NB4 (cell line): Measurements from ENCODE around the gene ARSK.

Source experiments
- DNase-seq: peaks from one replicate; pipeline ENCODE4 v3.0.0; 2010; ENCODE audit warnings: low read depth
- H3K4me3 ChIP-seq: one replicate; pipeline ENCODE4 v1.5.1; 2011; ENCODE audit warnings: mild to moderate bottlenecking, low read depth, low read length, moderate library complexity
- MYC ChIP-seq: IDR thresholded peaks from 2 replicates; pipeline ENCODE4 v1.6.1; 2011; ENCODE audit warnings: low read depth, low read length
- POLR2A ChIP-seq: IDR thresholded peaks from 2 replicates; pipeline ENCODE4 v1.6.1; 2011; ENCODE audit warnings: mild to moderate bottlenecking; ENCODE audit not compliant: insufficient read length; ENCODE audit errors: extremely low read depth
- TF ChIP-seq, protein P1 (sequence below): IDR thresholded peaks from 2 replicates; pipeline ENCODE4 v1.6.1; 2011; ENCODE audit warnings: low read depth, low read length
- TF ChIP-seq, protein P2 (sequence below): IDR thresholded peaks from one replicate; pipeline ENCODE4 v1.5.1; 2012; ENCODE audit warnings: low read depth, low read length

ARSK gene

DNA sequence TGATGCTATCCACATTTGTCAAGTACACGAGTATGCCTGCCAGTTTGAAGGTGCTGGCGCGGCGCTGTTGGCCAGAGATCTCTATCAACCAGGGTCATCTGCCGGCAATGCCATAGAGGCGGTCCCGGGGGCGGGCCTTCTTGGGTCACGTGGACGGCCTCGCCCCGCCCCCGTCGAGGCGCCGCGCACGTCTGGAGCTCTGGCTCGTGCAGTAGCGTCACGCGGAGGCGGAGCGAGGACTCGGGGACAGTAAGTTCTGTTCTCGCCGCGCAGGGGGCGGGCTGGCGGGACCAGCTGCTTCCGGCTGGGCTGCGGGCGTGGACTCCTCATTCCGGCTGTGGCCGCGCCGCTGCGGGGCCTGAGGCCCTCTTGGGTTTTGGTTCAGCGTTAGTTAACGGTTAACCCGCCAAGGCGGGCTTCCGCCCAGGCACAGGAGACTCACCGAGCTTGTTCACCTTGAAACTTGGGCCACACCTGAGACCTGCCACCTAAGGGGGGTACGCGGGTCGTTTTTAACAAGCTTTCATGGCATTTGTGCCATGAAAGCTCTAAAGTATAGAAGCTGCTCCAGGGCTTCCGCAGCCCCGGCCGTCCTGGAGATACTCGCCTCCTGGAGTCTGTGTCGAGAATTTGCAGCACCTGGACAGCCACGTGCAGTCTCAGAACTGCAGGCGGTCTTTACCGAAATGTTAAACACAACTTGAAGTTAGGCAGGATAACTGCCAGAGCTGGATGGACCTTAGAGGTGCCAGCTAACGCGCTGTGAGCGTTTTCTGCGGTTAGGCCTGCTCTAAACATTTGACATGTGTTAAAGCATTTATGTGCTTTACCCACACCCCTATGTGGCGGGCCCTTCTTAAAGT, 91.9 kb downstream of the ARSK start, which contains the start of gene RFESD:
TSS of gene RFESD (plus strand) at position 209 of the 863 bp plus-strand sequence. CDS start 5,495 bp downstream, outside the sequence.
- TF ChIP-seq, protein P1, sequence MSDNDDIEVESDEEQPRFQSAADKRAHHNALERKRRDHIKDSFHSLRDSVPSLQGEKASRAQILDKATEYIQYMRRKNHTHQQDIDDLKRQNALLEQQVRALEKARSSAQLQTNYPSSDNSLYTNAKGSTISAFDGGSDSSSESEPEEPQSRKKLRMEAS: peak; percentile 98
- peak; percentile 83 for TF ChIP-seq POLR2A
- TF ChIP-seq MYC: peak; percentile 82
- TF ChIP-seq, protein P2, sequence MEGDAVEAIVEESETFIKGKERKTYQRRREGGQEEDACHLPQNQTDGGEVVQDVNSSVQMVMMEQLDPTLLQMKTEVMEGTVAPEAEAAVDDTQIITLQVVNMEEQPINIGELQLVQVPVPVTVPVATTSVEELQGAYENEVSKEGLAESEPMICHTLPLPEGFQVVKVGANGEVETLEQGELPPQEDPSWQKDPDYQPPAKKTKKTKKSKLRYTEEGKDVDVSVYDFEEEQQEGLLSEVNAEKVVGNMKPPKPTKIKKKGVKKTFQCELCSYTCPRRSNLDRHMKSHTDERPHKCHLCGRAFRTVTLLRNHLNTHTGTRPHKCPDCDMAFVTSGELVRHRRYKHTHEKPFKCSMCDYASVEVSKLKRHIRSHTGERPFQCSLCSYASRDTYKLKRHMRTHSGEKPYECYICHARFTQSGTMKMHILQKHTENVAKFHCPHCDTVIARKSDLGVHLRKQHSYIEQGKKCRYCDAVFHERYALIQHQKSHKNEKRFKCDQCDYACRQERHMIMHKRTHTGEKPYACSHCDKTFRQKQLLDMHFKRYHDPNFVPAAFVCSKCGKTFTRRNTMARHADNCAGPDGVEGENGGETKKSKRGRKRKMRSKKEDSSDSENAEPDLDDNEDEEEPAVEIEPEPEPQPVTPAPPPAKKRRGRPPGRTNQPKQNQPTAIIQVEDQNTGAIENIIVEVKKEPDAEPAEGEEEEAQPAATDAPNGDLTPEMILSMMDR: no peak
- peak; percentile 99 for DNase-seq
- peak within 1 kb of the TSS; percentile 61 for H3K4me3 ChIP-seq

- DNase-seq: peak; percentile 76
- TF ChIP-seq, protein P1: peak; percentile 38; the same call in 1 of the 2 replicates
- TF ChIP-seq, protein P2: no peak
- TF ChIP-seq POLR2A (no peak), MYC (no peak)
Observed at GRCh38 chr5:95647886-95648860, 93.3 kb downstream of the ARSK start.

DNA sequence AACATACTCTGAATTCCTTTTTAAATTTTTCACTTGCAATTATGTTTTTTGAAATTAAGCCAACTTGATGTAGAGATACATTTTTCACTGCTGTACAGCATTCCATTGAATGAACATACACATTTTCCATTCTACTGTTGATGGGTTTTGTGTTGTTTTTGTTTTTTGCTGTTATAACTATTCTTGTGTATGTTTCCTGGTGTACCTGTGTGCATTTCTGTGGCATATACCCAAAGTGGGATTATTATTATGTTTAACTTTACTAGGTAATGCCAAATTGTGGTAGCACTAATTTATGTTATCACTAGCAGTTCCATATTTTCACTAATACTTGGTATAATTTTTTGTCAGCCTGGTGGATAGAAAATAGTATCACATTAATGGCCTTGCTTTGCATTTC, 94.4 kb downstream of the ARSK start:
- TF ChIP-seq POLR2A: no peak
- TF ChIP-seq, protein P1: no peak
- TF ChIP-seq, protein P2: no peak
- no peak for TF ChIP-seq MYC
- H3K4me3 ChIP-seq: peak overlapping the region; percentile 61
- no peak for DNase-seq

More at GRCh38 chr5:95647886-95648860, 93.3 kb downstream of the ARSK start:
- H3K4me3 ChIP-seq: peak overlapping the region; percentile 61

- DNase-seq: no peak
- TF ChIP-seq, protein P1: no peak
- TF ChIP-seq, protein P2: no peak
- TF ChIP-seq POLR2A (no peak), MYC (no peak)
- H3K4me3 ChIP-seq: peak overlapping the region; percentile 61
Observed at GRCh38 chr5:95649842-95650620, 95.1 kb downstream of the ARSK start.

- DNase-seq: no peak
- TF ChIP-seq, protein P1: no peak
- TF ChIP-seq POLR2A: no peak
- TF ChIP-seq, protein P2: no peak
- no peak for TF ChIP-seq MYC
- H3K4me3 ChIP-seq: no peak overlapping the region
Observed at GRCh38 chr5:95652849-95653248, 97.9 kb downstream of the ARSK start.
